Uterus (tissue), 4 donors: ENCODE measurements around the gene SLC16A14. TPM values are rescaled to one million over a fixed set of nuclear protein-coding genes. Genes with fewer than 3 reads are reported as not detected.

Source experiments
- DNase-seq, 2 donors: peaks; one replicate each; pipeline ENCODE4 v3.0.0-alpha.2; 2019 to 2020
- H3K27ac ChIP-seq, 2 donors: fragments of 200-600 bp; sonication (generic); 1 replicate in 1 of 2; 2 replicates in 1 of 2; pipeline ENCODE4 v1.5.1; 2016 to 2018
- H3K27me3 ChIP-seq, 2 donors: fragments of 200-600 bp; sonication (generic); one replicate each; pipeline ENCODE4 v1.5.1; 2018 to 2019; ENCODE audit warnings: control low read depth in 1 of 2
- H3K36me3 ChIP-seq, 2 donors: fragments of 200-600 bp; sonication (generic); one replicate each; pipeline ENCODE4 v1.5.1; 2019; ENCODE audit warnings: control low read depth in 1 of 2
- H3K4me1 ChIP-seq, 2 donors: fragments of 200-600 bp; sonication (generic); one replicate each; pipeline ENCODE4 v1.5.1; 2018 to 2019; ENCODE audit warnings: control low read depth in 1 of 2
- H3K4me3 ChIP-seq, 2 donors: fragments of 200-600 bp; sonication (generic); 1 replicate in 1 of 2; 2 replicates in 1 of 2; pipeline ENCODE4 v1.5.1; 2018 to 2019; ENCODE audit warnings: mild to moderate bottlenecking in 1 of 2
- H3K9me3 ChIP-seq, 2 donors: fragments of 200-600 bp; sonication (generic); one replicate each; pipeline ENCODE4 v1.5.1; 2019; ENCODE audit warnings: control low read depth in 1 of 2
- POLR2A ChIP-seq, 2 donors: fragments of 450-650 bp; IDR thresholded peaks; one replicate each; pipeline ENCODE4 v1.6.1; 2016; ENCODE audit warnings: antibody characterized with exemption in 2 of 2, mild to moderate bottlenecking in 1 of 2, moderate library complexity in 1 of 2
- intact Hi-C: fragments of 100-400 bp; cut with DNase I; formaldehyde crosslinking; loops from one replicate; pipeline ENCODE4 v1.15.1; 2023; ENCODE audit warnings: low total_unique reads
- total RNA-seq, 4 donors: library from RNA; depleted of rRNA in 3 of 4; stranded (reverse); fragments of >200 nt in 3 of 4; gene quantifications; one replicate each; pipeline versions ENCODE4 v1.1.0 to v1.2.4, GENCODE V29; 2014 to 2023
- TF ChIP-seq, protein P1 (sequence below), 4 experiments: fragments of 200-600 bp in 2 of 4; fragments of 450-650 bp in 2 of 4; sonication (generic) in 2 of 4; IDR thresholded peaks; one replicate each; pipeline ENCODE4 v1.5.1; 2016 to 2019; ENCODE audit warnings: antibody characterized with exemption in 4 of 4, mild to moderate bottlenecking in 2 of 4, moderate library complexity in 1 of 4
- donor health status: DM: yes; HTN: yes; CAD: no.

The SLC16A14 gene
- total RNA-seq, 4 donors from 2014 or later: 3.2 to 28.6 (median 8.2) TPM

DNA sequence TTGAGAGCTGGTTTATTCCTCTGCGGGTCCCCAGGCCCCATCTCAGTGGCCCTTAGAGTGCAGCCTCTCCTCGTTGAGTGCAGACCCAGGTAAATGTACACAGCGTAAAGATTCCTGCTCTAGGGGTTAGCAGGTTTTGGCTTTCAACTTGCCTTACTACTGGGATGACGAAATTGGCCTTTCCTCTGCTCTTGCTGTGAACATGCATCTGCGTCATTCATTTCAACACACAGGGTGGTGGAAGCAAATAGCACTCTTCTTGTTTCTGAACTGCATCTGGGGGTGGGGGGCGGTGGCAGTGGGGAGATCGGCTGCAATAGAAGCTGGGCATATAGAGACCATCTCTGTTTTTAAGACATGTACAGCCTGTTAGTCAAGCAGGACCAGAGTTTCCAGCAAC lies 16.5 kb upstream of the SLC16A14 start:
- H3K4me3 ChIP-seq: no peak overlapping the region
- TF ChIP-seq, protein P1, sequence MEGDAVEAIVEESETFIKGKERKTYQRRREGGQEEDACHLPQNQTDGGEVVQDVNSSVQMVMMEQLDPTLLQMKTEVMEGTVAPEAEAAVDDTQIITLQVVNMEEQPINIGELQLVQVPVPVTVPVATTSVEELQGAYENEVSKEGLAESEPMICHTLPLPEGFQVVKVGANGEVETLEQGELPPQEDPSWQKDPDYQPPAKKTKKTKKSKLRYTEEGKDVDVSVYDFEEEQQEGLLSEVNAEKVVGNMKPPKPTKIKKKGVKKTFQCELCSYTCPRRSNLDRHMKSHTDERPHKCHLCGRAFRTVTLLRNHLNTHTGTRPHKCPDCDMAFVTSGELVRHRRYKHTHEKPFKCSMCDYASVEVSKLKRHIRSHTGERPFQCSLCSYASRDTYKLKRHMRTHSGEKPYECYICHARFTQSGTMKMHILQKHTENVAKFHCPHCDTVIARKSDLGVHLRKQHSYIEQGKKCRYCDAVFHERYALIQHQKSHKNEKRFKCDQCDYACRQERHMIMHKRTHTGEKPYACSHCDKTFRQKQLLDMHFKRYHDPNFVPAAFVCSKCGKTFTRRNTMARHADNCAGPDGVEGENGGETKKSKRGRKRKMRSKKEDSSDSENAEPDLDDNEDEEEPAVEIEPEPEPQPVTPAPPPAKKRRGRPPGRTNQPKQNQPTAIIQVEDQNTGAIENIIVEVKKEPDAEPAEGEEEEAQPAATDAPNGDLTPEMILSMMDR (IDR thresholded peaks at IDR 0.05): no peak
- TF ChIP-seq POLR2A (IDR thresholded peaks at IDR 0.05): no peak
- no peak for DNase-seq
- intact Hi-C loops: no loop called here
- H3K36me3 ChIP-seq: no peaks in the 10 kb centered on the region
- no peaks in the 10 kb centered on the region for H3K9me3 ChIP-seq
- no peak overlapping the region for H3K27ac ChIP-seq
- H3K4me1 ChIP-seq: no peaks in the 10 kb centered on the region
- H3K27me3 ChIP-seq: no peaks in the 10 kb centered on the region

DNA sequence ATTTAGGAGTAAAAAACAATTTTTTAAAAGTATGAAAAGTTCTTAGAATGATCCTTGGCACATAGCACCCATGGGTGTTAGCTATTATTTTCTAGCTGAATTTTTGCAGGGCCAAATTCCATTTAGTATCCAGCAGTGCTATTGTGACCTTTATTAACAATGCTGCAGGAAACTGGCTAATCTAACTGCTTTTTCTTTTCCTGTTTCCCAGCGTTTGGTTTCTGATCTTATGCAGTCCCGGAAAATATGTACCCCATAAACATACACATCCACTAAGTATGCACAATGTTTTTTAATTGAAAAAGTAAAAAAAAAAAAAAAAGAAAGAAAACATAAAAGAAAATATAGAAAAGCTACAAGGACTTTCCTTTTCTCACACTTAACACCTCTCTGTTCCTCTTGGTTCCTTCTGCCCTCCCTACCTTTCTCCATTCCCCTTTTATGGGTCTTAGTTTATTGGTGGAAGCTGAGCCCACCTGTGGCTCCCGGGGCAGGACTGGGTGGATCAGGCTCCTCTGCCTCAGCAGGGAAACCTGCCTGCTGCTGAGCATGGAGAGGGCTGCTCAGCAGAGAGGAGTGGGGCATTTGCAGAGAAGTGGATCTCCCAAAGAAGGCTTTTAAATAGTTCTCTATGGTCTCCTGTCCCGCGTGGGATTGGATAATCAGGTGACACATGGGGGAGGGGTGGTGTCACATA lies 9.3 kb upstream of the SLC16A14 start:
- peak overlapping the region in 1 of 2 donors; percentile 37 for H3K27ac ChIP-seq
- no peaks in the 10 kb centered on the region for H3K27me3 ChIP-seq
- TF ChIP-seq POLR2A (IDR thresholded peaks at IDR 0.05): no peak
- TF ChIP-seq, protein P1 (IDR thresholded peaks at IDR 0.05): no peak
- H3K4me3 ChIP-seq: no peak overlapping the region
- no peaks in the 10 kb centered on the region for H3K4me1 ChIP-seq
- H3K9me3 ChIP-seq: no peaks in the 10 kb centered on the region
- intact Hi-C loops: no loop called here
- H3K36me3 ChIP-seq: no peaks in the 10 kb centered on the region
- DNase-seq: no peak

DNA sequence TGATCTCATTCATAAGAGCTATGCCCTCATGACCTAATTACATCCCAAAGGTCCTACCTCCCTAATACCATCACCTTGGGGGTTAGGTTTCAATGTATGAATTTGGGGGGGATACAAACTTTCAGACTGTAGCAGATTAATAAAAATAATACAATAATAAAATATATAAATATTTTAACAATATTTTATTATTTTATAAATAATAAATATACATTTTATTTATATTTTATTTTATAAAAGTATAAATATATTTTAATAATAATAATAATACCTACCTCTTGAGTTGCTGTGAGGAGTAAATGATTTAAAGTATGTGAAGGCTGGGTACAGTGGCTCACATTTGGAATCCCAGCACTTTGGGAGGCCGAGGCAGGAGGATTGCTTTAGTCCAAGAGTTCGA lies 8.1 kb upstream of the SLC16A14 start:
- TF ChIP-seq, protein P1 (IDR thresholded peaks at IDR 0.05): no peak
- TF ChIP-seq POLR2A (IDR thresholded peaks at IDR 0.05): no peak
- Histone ChIP-seq H3K27ac (no peak overlapping the region), H3K27me3 (no peaks in the 10 kb centered on the region), H3K9me3 (no peaks in the 10 kb centered on the region), H3K4me1 (no peaks in the 10 kb centered on the region), H3K4me3 (no peak overlapping the region), H3K36me3 (no peaks in the 10 kb centered on the region)
- intact Hi-C loops: no loop called here
- no peak for DNase-seq

DNA sequence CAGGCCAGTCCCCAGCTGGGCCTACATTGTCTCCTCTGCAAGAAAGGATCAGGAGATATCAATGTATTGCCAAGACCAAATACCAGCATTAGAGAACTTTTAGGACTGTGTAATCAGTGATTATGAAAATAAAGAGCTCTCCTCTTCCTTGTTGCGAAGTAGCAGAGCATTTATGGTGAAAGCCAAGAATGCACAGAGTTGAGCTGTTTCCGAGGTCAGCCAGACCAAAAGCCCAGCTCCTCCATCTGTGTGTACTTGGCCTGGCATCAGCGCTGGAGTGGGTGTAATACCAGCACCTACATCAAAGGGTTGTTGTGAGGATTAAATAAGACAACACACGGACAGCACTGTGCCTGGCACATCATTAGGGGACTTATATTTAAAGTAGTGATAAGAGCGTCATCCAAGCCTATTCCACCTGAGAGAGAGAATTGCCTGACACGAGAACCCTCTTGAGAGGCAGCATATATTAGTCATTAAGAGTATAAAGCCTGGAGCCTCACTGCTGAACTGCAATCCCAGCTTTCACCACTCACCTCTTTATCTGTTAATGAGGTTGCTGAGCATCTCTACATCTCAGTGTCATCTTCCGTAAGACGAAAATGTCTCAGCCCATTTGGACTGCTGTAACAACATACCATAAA lies 7.4 kb upstream of the SLC16A14 start:
- TF ChIP-seq POLR2A (IDR thresholded peaks at IDR 0.05): no peak
- Histone ChIP-seq H3K4me3 (no peak overlapping the region), H3K4me1 (no peaks in the 10 kb centered on the region), H3K27ac (no peak overlapping the region), H3K27me3 (no peaks in the 10 kb centered on the region), H3K36me3 (no peaks in the 10 kb centered on the region), H3K9me3 (no peaks in the 10 kb centered on the region)
- intact Hi-C loops: no loop called here
- DNase-seq: no peak

DNA sequence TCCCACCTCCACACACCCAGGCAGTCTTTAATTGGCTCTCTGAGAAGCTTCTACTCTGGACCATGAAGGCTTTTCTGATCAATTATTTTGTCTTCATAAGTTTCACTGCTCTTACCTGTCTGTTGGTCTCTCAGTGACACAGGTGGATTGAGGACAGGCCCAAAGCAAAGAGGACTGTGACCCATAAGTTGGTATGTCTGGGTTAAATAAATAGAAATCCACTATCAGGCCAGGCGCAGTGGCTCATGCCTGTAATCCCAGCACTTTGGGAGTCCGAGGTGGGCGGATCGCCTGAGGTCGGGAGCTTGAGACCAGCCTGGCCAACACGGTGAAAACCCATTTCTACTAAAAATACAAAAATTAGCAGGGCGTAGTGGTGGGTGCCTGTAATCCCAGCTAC lies 2.7 kb upstream of the SLC16A14 start:
- Histone ChIP-seq H3K27ac (no peak overlapping the region), H3K4me1 (no peaks in the 10 kb centered on the region), H3K27me3 (no peaks in the 10 kb centered on the region), H3K9me3 (no peaks in the 10 kb centered on the region), H3K4me3 (no peak overlapping the region), H3K36me3 (no peaks in the 10 kb centered on the region)
- TF ChIP-seq, protein P1 (IDR thresholded peaks at IDR 0.05): no peak
- no peak for TF ChIP-seq POLR2A (IDR thresholded peaks at IDR 0.05)
- no peak for DNase-seq
- intact Hi-C loops: no loop called here
